ENCODE results near the gene FMNL1. TPM values are rescaled to one million over a fixed set of nuclear protein-coding genes. Genes with fewer than 3 reads are reported as not detected.
A peak's percentile ranks its signal among the peaks of the same experiment; 100 is the strongest.
"Not testable (repeated sequence)": the region's sequence is repeated elsewhere in the genome, so short reads cannot be mapped to it uniquely, and the experiment has no call there.

Gene FMNL1
- total RNA-seq, 2 experiments from 2014 or later, result 408 to 411 TPM

DNA sequence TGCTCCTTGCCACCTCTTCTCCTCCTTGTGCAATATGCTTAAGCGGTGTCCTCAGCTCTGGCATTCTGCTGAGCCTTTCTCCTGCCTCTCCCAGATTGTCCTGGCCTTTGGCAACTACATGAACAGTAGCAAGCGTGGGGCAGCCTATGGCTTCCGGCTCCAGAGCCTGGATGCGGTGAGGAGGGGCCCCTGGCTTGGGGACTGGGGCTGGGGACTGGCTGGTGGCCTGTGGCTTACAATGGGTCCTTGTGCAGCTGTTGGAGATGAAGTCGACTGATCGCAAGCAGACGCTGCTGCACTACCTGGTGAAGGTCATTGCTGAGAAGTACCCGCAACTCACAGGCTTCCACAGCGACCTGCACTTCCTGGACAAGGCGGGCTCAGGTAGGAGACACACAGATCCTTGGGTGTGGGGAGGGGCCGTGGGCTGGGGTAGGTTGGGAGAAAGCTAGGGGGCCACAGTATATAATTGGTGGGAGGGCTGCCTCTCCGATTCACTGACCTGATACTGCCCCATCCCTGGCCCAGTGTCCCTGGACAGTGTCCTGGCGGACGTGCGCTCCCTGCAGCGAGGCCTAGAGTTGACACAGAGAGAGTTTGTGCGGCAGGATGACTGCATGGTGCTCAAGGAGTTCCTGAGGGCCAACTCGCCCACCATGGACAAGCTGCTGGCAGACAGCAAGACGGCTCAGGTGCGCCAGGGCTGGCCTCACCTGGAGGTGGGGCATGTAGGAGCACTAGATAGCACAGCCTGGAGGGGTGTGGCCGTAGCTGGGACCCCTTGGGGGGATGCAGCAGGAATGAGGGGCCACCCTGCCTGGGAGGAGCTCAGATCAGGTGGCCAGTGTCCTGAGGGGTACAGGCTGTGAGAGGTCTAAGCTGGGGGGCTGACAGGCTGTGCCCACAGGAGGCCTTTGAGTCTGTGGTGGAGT lies 23.3 kb downstream of the FMNL1 start:
- DNase-seq (no peak), ATAC-seq (ENCODE audit: low read depth) (no peak)
- Mint-ChIP-seq H3K4me1 (peaks cover 35% of the 10 kb centered on the region), H3K36me3 (peaks cover 21% of the 10 kb centered on the region), H3K4me3 (no peak overlapping the region), H3K27ac (peak overlapping the region; percentile 70), H3K27me3 (no peaks in the 10 kb centered on the region), H3K9me3 (no peaks in the 10 kb centered on the region)
- POLR2A ChIA-PET, result interaction anchor here (0.6 to 9.4 kb wide), 4 partner anchors 15 to 71 kb away, joined by 3 to 187 read pairs (median 47); partner anchors contain the start of genes FMNL1 and MAP3K14

DNA sequence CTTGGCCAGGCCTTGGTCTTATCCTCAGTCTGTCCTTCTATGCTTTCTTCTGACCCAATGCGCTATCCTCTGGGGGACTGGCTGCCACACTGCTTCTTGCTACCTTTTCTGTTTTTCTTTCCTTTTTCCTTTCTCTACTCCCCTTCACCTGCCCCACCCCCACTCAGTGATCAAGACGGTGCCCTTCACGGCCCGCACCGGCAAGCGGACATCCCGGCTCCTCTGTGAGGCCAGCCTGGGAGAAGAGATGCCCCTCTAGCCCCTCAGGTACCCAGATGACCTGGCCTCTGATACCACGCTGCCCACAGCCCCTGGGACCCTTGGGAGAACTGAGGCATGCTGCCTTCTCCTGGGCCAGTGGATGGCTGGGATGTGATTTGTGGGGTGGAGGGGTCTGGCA lies 24.7 kb downstream of the FMNL1 start:
- Mint-ChIP-seq H3K4me3 (peak overlapping the region; percentile 92), H3K36me3 (peaks cover 28% of the 10 kb centered on the region), H3K9me3 (no peaks in the 10 kb centered on the region), H3K27ac (peak overlapping the region; percentile 97), H3K4me1 (peaks cover 39% of the 10 kb centered on the region), H3K27me3 (no peaks in the 10 kb centered on the region)
- DNase-seq (no peak), ATAC-seq (ENCODE audit: low read depth) (no peak)
- POLR2A ChIA-PET, result interaction anchor here (0.7 to 9.4 kb wide), 5 partner anchors 9 to 25 kb away, joined by 3 to 187 read pairs (median 34); partner anchors contain the start of gene FMNL1

DNA sequence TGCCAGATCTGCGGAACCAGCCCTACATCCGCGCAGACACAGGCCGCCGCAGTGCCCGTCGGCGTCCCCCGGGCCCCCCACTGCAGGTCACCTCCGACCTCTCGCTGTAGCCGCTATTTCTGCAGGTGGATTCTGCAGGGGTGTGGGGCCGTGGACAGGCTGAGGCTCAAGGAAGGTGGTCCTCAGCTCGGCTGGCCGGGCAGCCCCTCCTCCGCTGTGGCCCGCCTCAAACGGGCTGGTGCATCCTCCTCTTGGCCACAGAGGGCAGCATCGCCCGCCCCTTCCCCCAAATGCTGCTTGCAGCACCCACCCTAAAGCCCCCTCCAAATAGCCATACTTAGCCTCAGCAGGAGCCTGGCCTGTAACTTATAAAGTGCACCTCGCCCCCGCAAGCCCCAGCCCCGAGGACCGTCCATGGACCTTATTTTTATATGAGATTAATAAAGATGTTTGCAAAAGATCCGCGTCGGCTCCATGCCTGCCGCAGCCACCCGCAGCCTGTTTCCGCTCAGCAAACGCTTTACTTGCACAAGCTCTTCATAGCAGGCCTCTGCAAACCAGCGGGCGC lies 25.3 kb downstream of the FMNL1 start:
- H3K27me3 Mint-ChIP-seq, result no peaks in the 10 kb centered on the region
- H3K9me3 Mint-ChIP-seq, result no peaks in the 10 kb centered on the region
- ATAC-seq (ENCODE audit: low read depth), result no peak
- H3K4me1 Mint-ChIP-seq, result peaks cover 42% of the 10 kb centered on the region
- peaks cover 28% of the 10 kb centered on the region for H3K36me3 Mint-ChIP-seq
- H3K27ac Mint-ChIP-seq, result peak overlapping the region; percentile 97
- POLR2A ChIA-PET, result interaction anchor here (0.6 to 9.4 kb wide), 10 partner anchors 9 to 98 kb away, joined by 3 to 187 read pairs (median 22); partner anchors contain the start of genes FMNL1, HEXIM1 and MAP3K14
- no peak for DNase-seq
- peak overlapping the region; percentile 92 for H3K4me3 Mint-ChIP-seq

GRCh38 chr17:45247429-45248131 lies 25.9 kb downstream of the FMNL1 start:
- POLR2A ChIA-PET, result interaction anchor here (0.6 to 9.4 kb wide), 21 partner anchors 9 to 185 kb away, joined by 3 to 187 read pairs (median 8); partner anchors contain the start of genes ARHGAP27, FMNL1, HEXIM1 and HEXIM2
- peak; percentile 81 for ATAC-seq (ENCODE audit: low read depth)
- Mint-ChIP-seq H3K27ac (peak overlapping the region; percentile 97), H3K27me3 (no peaks in the 10 kb centered on the region), H3K36me3 (peaks cover 25% of the 10 kb centered on the region), H3K4me3 (peak overlapping the region; percentile 92), H3K4me1 (peaks cover 47% of the 10 kb centered on the region), H3K9me3 (no peaks in the 10 kb centered on the region)
- DNase-seq, result peak; percentile 98

GRCh38 chr17:45248132-45248957 lies 26.7 kb downstream of the FMNL1 start:
- Mint-ChIP-seq H3K9me3 (no peaks in the 10 kb centered on the region), H3K36me3 (peaks cover 25% of the 10 kb centered on the region), H3K27ac (peak overlapping the region; percentile 96), H3K4me1 (peaks cover 53% of the 10 kb centered on the region), H3K4me3 (peak overlapping the region; percentile 92), H3K27me3 (no peaks in the 10 kb centered on the region)
- POLR2A ChIA-PET, result interaction anchor here (0.5 to 9.4 kb wide), 25 partner anchors 8 to 184 kb away, joined by 3 to 187 read pairs (median 6); partner anchors contain the start of genes ACBD4, ARHGAP27, FMNL1 and HEXIM1
- peak; percentile 81 for ATAC-seq (ENCODE audit: low read depth)
- DNase-seq, result peak; percentile 84

DNA sequence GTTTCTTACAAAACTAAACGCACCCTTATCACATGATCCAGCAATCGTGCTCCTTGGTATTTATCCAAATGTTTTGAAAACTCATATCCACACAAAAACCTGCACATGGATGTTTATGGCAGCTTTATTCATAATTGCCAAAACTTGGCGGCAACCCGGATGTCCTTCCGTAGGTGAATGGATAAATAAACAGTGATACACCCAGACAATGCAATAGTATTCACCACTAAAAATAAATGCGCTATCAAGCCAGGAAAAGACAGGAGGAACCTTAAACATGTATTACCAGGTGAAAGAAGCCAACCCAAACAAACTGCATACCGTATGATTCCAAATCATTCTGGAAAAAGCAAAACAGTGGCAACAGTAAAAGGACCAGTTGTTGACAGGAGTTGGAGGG lies 30.2 kb downstream of the FMNL1 start:
- H3K27me3 Mint-ChIP-seq, result no peaks in the 10 kb centered on the region
- DNase-seq (no peak), ATAC-seq (ENCODE audit: low read depth) (no peak)
- peaks cover 22% of the 10 kb centered on the region for H3K36me3 Mint-ChIP-seq
- POLR2A ChIA-PET, result interaction anchor here (0.8 to 9.4 kb wide), 2 partner anchors 22 to 137 kb away, joined by 7 to 91 read pairs; no protein-coding TSS in a partner anchor
- peaks cover 57% of the 10 kb centered on the region for H3K4me1 Mint-ChIP-seq
- no peak overlapping the region for H3K27ac Mint-ChIP-seq
- no peak overlapping the region for H3K4me3 Mint-ChIP-seq
- H3K9me3 Mint-ChIP-seq, result no peaks in the 10 kb centered on the region

GRCh38 chr17:45253237-45253636 lies 31.6 kb downstream of the FMNL1 start:
- DNase-seq; H3K4me3 Mint-ChIP-seq; H3K27me3 Mint-ChIP-seq; H3K9me3 Mint-ChIP-seq; ATAC-seq (ENCODE audit: low read depth): not testable (repeated sequence)
- Mint-ChIP-seq H3K36me3 (peaks cover 23% of the 10 kb centered on the region), H3K27ac (peak overlapping the region; percentile 52), H3K4me1 (peaks cover 55% of the 10 kb centered on the region)
- POLR2A ChIA-PET, result interaction anchor here (1.9 to 3.8 kb wide), 2 partner anchors 24 to 27 kb away, joined by 5 to 12 read pairs; no protein-coding TSS in a partner anchor

DNA sequence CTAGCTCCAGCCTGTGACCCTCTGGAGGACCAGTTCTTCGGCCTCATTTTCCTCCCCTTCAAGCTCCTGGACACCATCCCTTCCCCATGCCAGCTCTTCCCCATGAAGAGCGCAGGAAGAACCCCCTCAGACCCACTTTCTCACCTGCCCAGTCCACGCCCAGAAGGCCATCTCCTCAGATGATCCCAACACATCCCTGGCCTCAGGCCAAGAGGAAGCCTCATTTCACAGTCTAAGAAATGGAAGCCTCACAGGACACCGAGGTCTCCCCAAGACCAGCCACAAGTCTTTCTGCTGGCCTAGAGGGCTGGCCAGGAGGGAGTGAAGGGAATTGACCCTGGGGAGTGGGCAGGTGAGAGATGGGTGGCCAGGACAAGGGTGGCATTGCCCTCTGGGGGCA lies 32.2 kb downstream of the FMNL1 start:
- Mint-ChIP-seq H3K36me3 (peaks cover 21% of the 10 kb centered on the region), H3K27ac (peak overlapping the region; percentile 52), H3K4me3 (no peak overlapping the region), H3K27me3 (no peaks in the 10 kb centered on the region), H3K4me1 (peaks cover 49% of the 10 kb centered on the region), H3K9me3 (no peaks in the 10 kb centered on the region)
- ATAC-seq (ENCODE audit: low read depth) (no peak), DNase-seq (no peak)
- POLR2A ChIA-PET, result interaction anchor here (0.8 to 3.8 kb wide), 3 partner anchors 24 to 32 kb away, joined by 3 to 12 read pairs (median 5); partner anchors contain the start of gene FMNL1

DNA sequence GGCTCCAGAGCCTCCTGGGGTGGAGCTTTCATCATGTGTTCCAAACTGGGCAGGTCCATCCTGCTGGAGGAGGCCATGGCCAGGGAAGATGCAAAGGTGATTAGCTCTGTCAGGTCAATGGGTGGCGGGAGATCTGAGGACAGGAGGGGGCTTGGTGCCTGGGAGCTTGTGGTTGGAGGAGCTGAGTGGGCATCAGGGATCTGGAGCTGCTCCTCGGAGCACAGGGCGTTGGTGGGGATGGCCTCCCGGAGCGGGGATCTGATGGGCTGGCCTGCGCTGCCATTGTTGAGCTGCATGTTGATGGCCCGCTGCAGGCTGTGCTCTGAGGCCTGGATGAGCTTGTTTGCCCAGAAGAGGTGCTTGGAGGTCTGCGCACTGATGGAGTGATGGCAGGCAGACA lies 33.7 kb downstream of the FMNL1 start:
- H3K27me3 Mint-ChIP-seq, result no peaks in the 10 kb centered on the region
- peaks cover 43% of the 10 kb centered on the region for H3K4me1 Mint-ChIP-seq
- peak overlapping the region; percentile 73 for H3K27ac Mint-ChIP-seq
- H3K4me3 Mint-ChIP-seq, result no peak overlapping the region
- DNase-seq (no peak), ATAC-seq (ENCODE audit: low read depth) (no peak)
- POLR2A ChIA-PET, result interaction anchor here (1.1 to 3.8 kb wide), 5 partner anchors 8 to 62 kb away, joined by 3 to 14 read pairs (median 4); partner anchors contain the start of gene MAP3K14
- H3K9me3 Mint-ChIP-seq, result no peaks in the 10 kb centered on the region
- H3K36me3 Mint-ChIP-seq, result peaks cover 13% of the 10 kb centered on the region

DNA sequence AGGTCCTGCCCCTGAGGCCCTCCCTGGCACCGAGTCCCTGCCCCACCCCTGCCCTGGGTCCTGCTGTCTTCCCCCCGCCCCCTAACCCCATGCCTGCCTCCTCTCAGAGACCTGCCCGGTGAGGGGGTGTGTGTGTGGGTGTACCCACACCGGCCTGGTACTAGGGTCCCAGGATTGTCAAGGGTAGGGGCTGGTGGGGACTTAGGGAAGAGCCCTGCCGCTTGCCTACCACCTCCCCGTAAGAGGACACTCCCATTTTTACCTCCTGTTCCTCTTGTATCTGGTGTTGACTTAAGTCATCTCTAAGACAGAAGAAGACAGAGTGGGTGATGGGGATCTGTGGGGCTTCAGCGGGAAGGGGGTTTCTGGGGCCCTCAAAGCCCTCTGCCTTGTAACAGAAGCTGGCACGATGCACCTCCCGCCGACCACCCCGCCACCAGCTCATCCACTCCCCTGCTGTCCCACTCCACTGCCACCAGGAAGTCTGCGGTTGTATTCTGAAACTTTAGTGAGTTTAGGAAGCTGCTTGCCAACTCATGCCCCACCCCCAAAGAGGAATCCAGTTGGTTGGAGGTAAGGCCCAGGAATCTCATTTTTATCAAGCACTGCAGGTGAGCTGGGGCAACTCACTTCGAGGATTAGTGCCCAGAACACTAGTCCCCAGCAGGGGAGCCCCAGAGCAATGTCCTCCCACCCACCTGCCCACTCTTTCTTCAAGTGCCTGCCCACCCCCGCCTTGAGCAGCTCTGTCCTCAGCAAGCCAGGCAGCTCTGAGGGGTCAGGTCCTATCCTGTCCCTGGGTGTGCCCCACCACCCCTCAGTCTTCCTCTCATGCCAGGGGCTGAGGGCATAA lies 34.7 kb downstream of the FMNL1 start:
- Mint-ChIP-seq H3K27me3 (no peaks in the 10 kb centered on the region), H3K4me1 (peaks cover 48% of the 10 kb centered on the region), H3K27ac (peak overlapping the region; percentile 77), H3K4me3 (peak overlapping the region; percentile 67), H3K36me3 (peaks cover 7% of the 10 kb centered on the region), H3K9me3 (no peaks in the 10 kb centered on the region)
- POLR2A ChIA-PET, result interaction anchor here (0.5 to 3.8 kb wide), 6 partner anchors 9 to 310 kb away, joined by 3 to 14 read pairs (median 6); no protein-coding TSS in a partner anchor
- ATAC-seq (ENCODE audit: low read depth), result peak; percentile 34
- DNase-seq, result no peak

- ATAC-seq (ENCODE audit: low read depth) (no peak), DNase-seq (no peak)
- H3K9me3 Mint-ChIP-seq, result no peaks in the 10 kb centered on the region
- peaks cover 46% of the 10 kb centered on the region for H3K4me1 Mint-ChIP-seq
- peak overlapping the region; percentile 43 for H3K4me3 Mint-ChIP-seq
- peaks cover 7% of the 10 kb centered on the region for H3K36me3 Mint-ChIP-seq
- POLR2A ChIA-PET, result interaction anchor here (0.5 to 3.8 kb wide), 5 partner anchors 9 to 310 kb away, joined by 3 to 14 read pairs (median 7); no protein-coding TSS in a partner anchor
- H3K27ac Mint-ChIP-seq, result peak overlapping the region; percentile 11
- H3K27me3 Mint-ChIP-seq, result no peaks in the 10 kb centered on the region
Observed at GRCh38 chr17:45257115-45257514, 35.4 kb downstream of the FMNL1 start.
